DOHH2 (cell line): ENCODE measurements around the gene TAF11L13.

Experiments
- H3F3A ChIP-seq: fragments of 200-600 bp; sonication (generic), shearing (Covaris generic); 2 replicates; pipeline ENCODE4 v1.6.0; 2016; ENCODE audit warnings: antibody characterized with exemption, mild to moderate bottlenecking; ENCODE audit not compliant: control insufficient read depth, insufficient read depth
- H3K27ac ChIP-seq: fragments of 200-600 bp; sonication (generic); 2 replicates; pipeline ENCODE4 v1.5.1; 2014; ENCODE audit warnings: low read depth, mild to moderate bottlenecking, low read length, moderate library complexity
- H3K27me3 ChIP-seq: fragments of 200-600 bp; sonication (generic); 2 replicates; pipeline ENCODE4 v1.6.1; 2014; ENCODE audit warnings: mild to moderate bottlenecking, low read length, mixed read lengths; ENCODE audit not compliant: control insufficient read depth
- H3K36me3 ChIP-seq: fragments of 200-600 bp; sonication (generic); 2 replicates; pipeline ENCODE4 v1.6.1; 2014; ENCODE audit warnings: mild to moderate bottlenecking, low read length, moderate library complexity, mixed read lengths; ENCODE audit not compliant: control insufficient read depth
- H3K4me1 ChIP-seq: fragments of 200-600 bp; sonication (generic); 2 replicates; pipeline ENCODE4 v1.6.1; 2014; ENCODE audit warnings: mild to moderate bottlenecking, low read length, mixed read lengths; ENCODE audit not compliant: control insufficient read depth
- H3K4me2 ChIP-seq: fragments of 200-600 bp; sonication (generic); 2 replicates; pipeline ENCODE4 v1.6.0; 2014; ENCODE audit warnings: mild to moderate bottlenecking, low read length, moderate library complexity
- H3K4me3 ChIP-seq: fragments of 200-600 bp; sonication (generic); 2 replicates; pipeline ENCODE4 v1.5.1; 2014; ENCODE audit warnings: mild to moderate bottlenecking, low read length, mixed read lengths
- H3K79me2 ChIP-seq: fragments of 200-600 bp; sonication (generic); 2 replicates; pipeline ENCODE4 v1.6.1; 2014; ENCODE audit warnings: mild to moderate bottlenecking, low read length, mixed read lengths; ENCODE audit not compliant: control insufficient read depth
- H3K9me2 ChIP-seq: fragments of 200-600 bp; sonication (generic); replicated peaks from 2 replicates; pipeline ENCODE4 v1.6.1; 2014; ENCODE audit warnings: mild to moderate bottlenecking, low read length, mixed read lengths; ENCODE audit not compliant: control insufficient read depth
- H3K9me3 ChIP-seq: fragments of 200-600 bp; sonication (generic); 2 replicates; pipeline ENCODE4 v1.6.1; 2014; ENCODE audit warnings: antibody characterized with exemption, low read length, mixed read lengths; ENCODE audit not compliant: control insufficient read depth, insufficient read depth
- H4K20me1 ChIP-seq: fragments of 200-600 bp; sonication (generic); 2 replicates; pipeline ENCODE4 v1.6.0; 2014; ENCODE audit warnings: low read depth, mild to moderate bottlenecking, antibody characterized with exemption, low read length, moderate library complexity; ENCODE audit not compliant: control insufficient read depth, insufficient read depth
- EZH2phosphoT487 ChIP-seq: fragments of 200-600 bp; sonication (generic); IDR thresholded peaks from 2 replicates; pipeline ENCODE4 v1.6.1; 2017; ENCODE audit warnings: borderline replicate concordance, mild to moderate bottlenecking, antibody characterized with exemption, low read length, moderate library complexity, mixed read lengths
- TF ChIP-seq, protein P1 (sequence below): fragments of 200-600 bp; sonication (generic); IDR thresholded peaks from one replicate; pipeline ENCODE4 v1.5.1; 2014; ENCODE audit warnings: antibody characterized with exemption, mild to moderate bottlenecking, low read depth, low read length; ENCODE audit not compliant: poor library complexity, severe bottlenecking

The TAF11L13 gene

DNA sequence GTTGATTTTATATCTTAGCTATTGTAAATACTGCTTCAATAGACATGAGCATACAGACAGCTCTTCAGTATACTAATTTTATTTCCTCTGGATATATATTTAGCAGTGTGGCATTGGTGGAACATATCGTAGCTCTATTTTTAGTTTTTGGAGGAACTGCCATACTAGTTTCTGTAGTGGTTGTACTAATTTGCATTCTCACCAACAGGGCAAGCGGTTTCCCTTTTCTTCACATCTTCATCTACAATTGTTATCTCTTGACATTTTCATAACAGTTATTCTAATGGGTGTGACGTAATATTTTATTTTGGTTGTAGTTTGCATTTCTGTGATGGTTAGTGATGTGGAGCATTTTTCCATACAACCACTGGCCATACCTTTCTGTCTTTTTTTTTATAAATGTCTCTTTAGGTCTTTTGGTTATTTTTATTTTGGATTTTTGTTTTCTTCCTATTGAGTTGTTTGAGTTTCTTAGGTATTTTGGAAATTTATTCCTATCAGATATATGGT, 34.9 kb downstream of the TAF11L13 start:
- Histone ChIP-seq H3K79me2 (no peaks in the 10 kb centered on the region), H3K9me2 (no peaks in the 10 kb centered on the region), H4K20me1 (no peaks in the 10 kb centered on the region), H3K4me1 (peaks cover 23% of the 10 kb centered on the region), H3K27me3 (no peaks in the 10 kb centered on the region), H3K4me3 (peak overlapping the region; percentile 22; the same call in 1 of the 2 replicates), H3K9me3 (peaks cover 4% of the 10 kb centered on the region; the same call in 1 of the 2 replicates), H3K36me3 (no peaks in the 10 kb centered on the region), H3K4me2 (peak overlapping the region; percentile 29), H3F3A (no peaks in the 10 kb centered on the region), H3K27ac (peak overlapping the region; percentile 47)
- TF ChIP-seq EZH2phosphoT487, result no peak
- TF ChIP-seq, protein P1, sequence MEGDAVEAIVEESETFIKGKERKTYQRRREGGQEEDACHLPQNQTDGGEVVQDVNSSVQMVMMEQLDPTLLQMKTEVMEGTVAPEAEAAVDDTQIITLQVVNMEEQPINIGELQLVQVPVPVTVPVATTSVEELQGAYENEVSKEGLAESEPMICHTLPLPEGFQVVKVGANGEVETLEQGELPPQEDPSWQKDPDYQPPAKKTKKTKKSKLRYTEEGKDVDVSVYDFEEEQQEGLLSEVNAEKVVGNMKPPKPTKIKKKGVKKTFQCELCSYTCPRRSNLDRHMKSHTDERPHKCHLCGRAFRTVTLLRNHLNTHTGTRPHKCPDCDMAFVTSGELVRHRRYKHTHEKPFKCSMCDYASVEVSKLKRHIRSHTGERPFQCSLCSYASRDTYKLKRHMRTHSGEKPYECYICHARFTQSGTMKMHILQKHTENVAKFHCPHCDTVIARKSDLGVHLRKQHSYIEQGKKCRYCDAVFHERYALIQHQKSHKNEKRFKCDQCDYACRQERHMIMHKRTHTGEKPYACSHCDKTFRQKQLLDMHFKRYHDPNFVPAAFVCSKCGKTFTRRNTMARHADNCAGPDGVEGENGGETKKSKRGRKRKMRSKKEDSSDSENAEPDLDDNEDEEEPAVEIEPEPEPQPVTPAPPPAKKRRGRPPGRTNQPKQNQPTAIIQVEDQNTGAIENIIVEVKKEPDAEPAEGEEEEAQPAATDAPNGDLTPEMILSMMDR, result no peak

DNA sequence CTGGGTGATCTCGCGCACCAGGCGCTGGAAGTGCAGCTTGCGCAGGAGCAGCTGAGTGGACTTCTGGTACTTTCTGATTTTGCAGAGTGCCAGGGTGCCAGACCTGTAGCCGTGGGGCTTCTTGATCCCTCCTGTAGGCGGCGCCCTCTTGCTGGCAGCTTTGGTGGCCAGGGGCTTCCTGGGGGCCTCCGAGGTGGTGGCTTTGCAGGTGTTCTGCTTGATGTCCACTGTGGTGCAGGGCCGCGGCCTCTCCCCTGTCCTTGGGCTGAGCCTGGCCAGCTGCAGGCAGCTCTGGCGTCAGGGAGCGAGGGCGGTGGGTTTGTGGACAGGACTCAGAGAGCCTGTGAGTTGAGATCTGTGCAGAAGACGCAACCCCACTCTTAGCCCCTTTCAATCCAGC, 38.5 kb downstream of the TAF11L13 start:
- H3K79me2 ChIP-seq, result no peaks in the 10 kb centered on the region
- H3K27me3 ChIP-seq, result no peaks in the 10 kb centered on the region
- no peaks in the 10 kb centered on the region for H3F3A ChIP-seq
- no peak overlapping the region for H3K27ac ChIP-seq
- TF ChIP-seq EZH2phosphoT487, result no peak
- TF ChIP-seq, protein P1, result no peak
- no peak overlapping the region for H3K4me3 ChIP-seq
- H3K9me3 ChIP-seq, result peaks cover 4% of the 10 kb centered on the region; the same call in 1 of the 2 replicates
- no peaks in the 10 kb centered on the region for H3K9me2 ChIP-seq
- no peak overlapping the region for H3K4me2 ChIP-seq
- H4K20me1 ChIP-seq, result no peaks in the 10 kb centered on the region
- no peaks in the 10 kb centered on the region for H3K36me3 ChIP-seq
- peaks cover 23% of the 10 kb centered on the region for H3K4me1 ChIP-seq

DNA sequence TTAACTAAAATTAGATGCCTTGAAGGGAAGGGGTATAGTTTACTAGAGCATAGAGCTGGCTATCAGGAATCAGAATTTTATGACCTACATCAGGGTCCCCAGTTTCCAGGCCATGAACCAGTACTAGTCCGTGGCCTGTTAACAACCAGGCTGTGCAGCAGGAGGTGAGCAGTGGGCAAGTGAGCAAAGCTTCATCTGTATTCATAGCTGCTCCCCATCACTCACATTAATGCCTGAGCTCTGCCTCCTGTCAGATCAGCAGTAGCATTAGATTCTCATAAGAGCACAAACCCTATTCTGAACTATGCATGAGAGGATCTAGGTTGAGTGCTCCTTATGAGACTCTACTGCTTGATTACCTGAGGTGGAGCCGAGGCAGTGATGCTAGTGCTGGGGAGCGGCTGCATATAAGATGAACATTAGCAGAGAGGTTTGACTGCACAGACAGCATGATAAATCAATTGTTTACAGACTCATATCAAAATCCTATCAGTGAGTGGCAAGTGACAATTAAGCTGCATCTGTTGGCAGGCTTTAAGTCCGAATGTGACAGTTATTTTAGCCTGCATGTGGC, 47.0 kb downstream of the TAF11L13 start:
- TF ChIP-seq, protein P1, result no peak

More for the DNA sequence above, 47.0 kb downstream of the TAF11L13 start:
- H3F3A ChIP-seq, result no peaks in the 10 kb centered on the region
- no peaks in the 10 kb centered on the region for H4K20me1 ChIP-seq
- no peaks in the 10 kb centered on the region for H3K79me2 ChIP-seq
- H3K36me3 ChIP-seq, result no peaks in the 10 kb centered on the region
- no peaks in the 10 kb centered on the region for H3K9me3 ChIP-seq
- H3K4me2 ChIP-seq, result no peak overlapping the region
- no peaks in the 10 kb centered on the region for H3K9me2 ChIP-seq
- no peak overlapping the region for H3K4me3 ChIP-seq
- H3K4me1 ChIP-seq, result no peaks in the 10 kb centered on the region
- no peak overlapping the region for H3K27ac ChIP-seq
- H3K27me3 ChIP-seq, result no peaks in the 10 kb centered on the region
